ENCODE data around the gene TUBB4A. TPM values are rescaled to one million over a fixed set of nuclear protein-coding genes. Genes with fewer than 3 reads are reported as not detected.

TUBB4A gene
- total and polyA plus RNA-seq, 9 of the 15 experiments (the other 6 are each of a cell fraction or from before 2014, with no cell fraction given): 0.14 to 7.0 (median 0.75) TPM

GRCh38 chr19:6460099-6460884, 41.8 kb downstream of the TUBB4A start (continued):
- TF ChIP-seq ZNF512 (tag; IDR thresholded peaks at IDR 0.05) (no peak), FOXO4 (CRISPR knock-in tag; IDR thresholded peaks at IDR 0.05) (no peak), BCOR (IDR thresholded peaks at IDR 0.05) (peak; percentile 78), ZNF586 (CRISPR knock-in tag; conservative IDR thresholded peaks at IDR 0.05) (no peak), HDAC8 (tag; IDR thresholded peaks at IDR 0.05) (no peak), HIVEP1 (CRISPR knock-in tag; IDR thresholded peaks at IDR 0.05) (no peak), NR1H2 (CRISPR knock-in tag; IDR thresholded peaks at IDR 0.05) (no peak), ZBTB34 (CRISPR knock-in tag; IDR thresholded peaks at IDR 0.05) (no peak), RHOXF2B (CRISPR knock-in tag; conservative IDR thresholded peaks at IDR 0.05) (no peak), GTF2E2 (tag; IDR thresholded peaks at IDR 0.05) (no peak), ILF3 (IDR thresholded peaks at IDR 0.05; ENCODE audit: borderline replicate concordance) (no peak), ZNF407 (IDR thresholded peaks at IDR 0.05; ENCODE audit: low read depth) (no peak), ZNF121 (CRISPR knock-in tag; conservative IDR thresholded peaks at IDR 0.05) (no peak), SMAD1 (IDR thresholded peaks at IDR 0.05; ENCODE audit: low read depth, low read length, partially characterized antibody) (no peak)
